GM06990 (cell line): Measurements from ENCODE around the gene ZG16B.

ENCODE experiments used
- DNase-seq: peaks from one replicate; pipeline ENCODE4 v3.0.0-alpha.2; 2011; ENCODE audit not compliant: insufficient read length; ENCODE audit errors: extremely low read depth
- H3K27me3 ChIP-seq: replicated peaks from 2 replicates; pipeline ENCODE4 v1.6.0; 2011; ENCODE audit warnings: low read length; ENCODE audit not compliant: control insufficient read depth, insufficient read depth
- H3K36me3 ChIP-seq: 2 replicates; pipeline ENCODE4 v1.5.1; 2011; ENCODE audit warnings: low read length; ENCODE audit not compliant: control insufficient read depth, insufficient read depth
- H3K4me3 ChIP-seq: replicated peaks from 2 replicates; pipeline ENCODE4 v1.5.1; 2011; ENCODE audit warnings: low read depth, mild to moderate bottlenecking, control low read depth, low read length
- TF ChIP-seq, protein P1 (sequence below): IDR thresholded peaks from 2 replicates; pipeline ENCODE4 v1.5.1; 2011; ENCODE audit warnings: low read length, control low read depth, mild to moderate bottlenecking, inconsistent platforms; ENCODE audit not compliant: insufficient read depth, poor library complexity, severe bottlenecking

The ZG16B gene

GRCh38 chr16:2845116-2845515 lies 15.0 kb downstream of the ZG16B start:
- TF ChIP-seq, protein P1, sequence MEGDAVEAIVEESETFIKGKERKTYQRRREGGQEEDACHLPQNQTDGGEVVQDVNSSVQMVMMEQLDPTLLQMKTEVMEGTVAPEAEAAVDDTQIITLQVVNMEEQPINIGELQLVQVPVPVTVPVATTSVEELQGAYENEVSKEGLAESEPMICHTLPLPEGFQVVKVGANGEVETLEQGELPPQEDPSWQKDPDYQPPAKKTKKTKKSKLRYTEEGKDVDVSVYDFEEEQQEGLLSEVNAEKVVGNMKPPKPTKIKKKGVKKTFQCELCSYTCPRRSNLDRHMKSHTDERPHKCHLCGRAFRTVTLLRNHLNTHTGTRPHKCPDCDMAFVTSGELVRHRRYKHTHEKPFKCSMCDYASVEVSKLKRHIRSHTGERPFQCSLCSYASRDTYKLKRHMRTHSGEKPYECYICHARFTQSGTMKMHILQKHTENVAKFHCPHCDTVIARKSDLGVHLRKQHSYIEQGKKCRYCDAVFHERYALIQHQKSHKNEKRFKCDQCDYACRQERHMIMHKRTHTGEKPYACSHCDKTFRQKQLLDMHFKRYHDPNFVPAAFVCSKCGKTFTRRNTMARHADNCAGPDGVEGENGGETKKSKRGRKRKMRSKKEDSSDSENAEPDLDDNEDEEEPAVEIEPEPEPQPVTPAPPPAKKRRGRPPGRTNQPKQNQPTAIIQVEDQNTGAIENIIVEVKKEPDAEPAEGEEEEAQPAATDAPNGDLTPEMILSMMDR, result no peak
- no peaks in the 10 kb centered on the region for H3K27me3 ChIP-seq
- no peak overlapping the region for H3K4me3 ChIP-seq
- no peak for DNase-seq
- H3K36me3 ChIP-seq, result no peaks in the 10 kb centered on the region

DNA sequence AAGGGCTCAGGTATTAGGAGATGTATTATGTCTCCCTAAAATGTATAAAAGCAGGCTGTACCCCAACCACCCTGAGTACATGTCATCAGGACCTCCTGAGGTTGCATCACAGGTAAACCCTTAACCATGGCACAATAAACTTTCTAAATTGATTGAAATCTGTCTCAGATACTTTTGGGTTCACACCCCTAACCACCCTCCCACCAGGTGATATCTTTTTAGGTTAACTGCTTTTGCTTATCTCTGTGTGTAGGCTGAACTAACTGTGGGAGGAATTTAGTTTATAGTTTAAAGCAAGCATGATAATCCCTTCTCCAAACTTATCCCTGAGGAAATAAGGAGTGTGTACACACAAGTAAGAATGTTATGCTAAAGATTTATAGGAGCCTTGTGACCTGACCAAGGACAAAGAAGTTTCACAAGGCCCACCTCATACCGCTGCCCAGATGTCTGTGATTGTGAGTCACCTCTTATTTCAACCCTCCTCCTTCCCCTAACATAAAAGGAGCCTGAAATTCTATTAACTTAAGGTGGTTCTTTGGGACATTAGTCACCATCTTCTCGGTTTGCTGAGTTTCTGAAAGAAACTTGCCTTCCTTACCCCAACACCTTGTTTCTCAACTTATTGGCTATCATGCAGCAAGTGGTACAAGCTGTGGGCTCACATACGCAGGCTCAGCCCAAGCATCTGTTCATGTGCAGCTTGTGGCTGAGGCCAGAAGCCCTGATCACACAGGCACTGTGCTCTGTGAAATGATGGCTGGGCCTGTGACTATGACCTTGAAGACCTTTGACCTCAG lies 16.6 kb downstream of the ZG16B start:
- DNase-seq, result no peak
- no peaks in the 10 kb centered on the region for H3K27me3 ChIP-seq
- H3K4me3 ChIP-seq, result no peak overlapping the region
- H3K36me3 ChIP-seq, result no peaks in the 10 kb centered on the region
- TF ChIP-seq, protein P1, result no peak

- H3K36me3 ChIP-seq, result no peaks in the 10 kb centered on the region
- H3K4me3 ChIP-seq, result no peak overlapping the region
- H3K27me3 ChIP-seq, result no peaks in the 10 kb centered on the region
- no peak for DNase-seq
- TF ChIP-seq, protein P1, result no peak
Measured at GRCh38 chr16:2848933-2849725, 19.0 kb downstream of the ZG16B start.

DNA sequence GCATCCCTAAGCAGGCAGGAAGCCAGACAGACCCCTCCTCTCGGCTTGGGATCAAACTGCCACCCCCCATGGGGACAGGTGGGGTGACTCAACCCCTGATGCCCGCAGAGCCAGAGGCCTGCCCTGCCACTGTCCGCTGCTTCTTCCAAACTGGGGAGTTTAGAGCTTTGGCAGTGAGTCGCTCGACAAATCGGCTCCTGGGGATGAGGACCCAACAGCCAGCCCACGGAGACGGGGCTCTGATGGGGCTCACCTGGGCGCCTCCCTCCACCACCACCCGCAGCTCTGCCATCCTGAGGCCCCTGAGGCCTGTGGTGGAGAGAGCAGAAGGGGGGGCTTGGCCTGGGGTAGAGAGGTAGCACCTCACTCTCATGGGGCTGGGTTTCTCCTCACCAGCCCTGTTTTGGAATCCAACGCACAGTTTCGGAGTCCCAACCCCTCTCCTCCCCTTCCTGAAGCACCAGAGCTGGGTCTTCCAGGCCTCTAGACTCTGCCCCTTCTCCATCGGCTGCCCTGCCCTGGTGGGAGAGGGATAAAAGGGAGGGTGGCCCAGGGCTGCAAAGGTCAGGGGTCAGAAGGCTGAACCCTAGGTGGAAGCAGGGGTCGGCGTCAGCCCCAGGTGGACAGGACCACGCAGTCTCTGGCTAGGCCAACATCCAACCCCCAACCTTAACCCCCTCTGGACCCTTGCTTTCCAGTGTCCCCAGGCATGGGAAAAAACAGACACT lies 22.1 kb downstream of the ZG16B start:
- no peak overlapping the region for H3K4me3 ChIP-seq
- DNase-seq, result no peak
- TF ChIP-seq, protein P1, result no peak
- no peaks in the 10 kb centered on the region for H3K27me3 ChIP-seq
- H3K36me3 ChIP-seq, result no peaks in the 10 kb centered on the region

DNA sequence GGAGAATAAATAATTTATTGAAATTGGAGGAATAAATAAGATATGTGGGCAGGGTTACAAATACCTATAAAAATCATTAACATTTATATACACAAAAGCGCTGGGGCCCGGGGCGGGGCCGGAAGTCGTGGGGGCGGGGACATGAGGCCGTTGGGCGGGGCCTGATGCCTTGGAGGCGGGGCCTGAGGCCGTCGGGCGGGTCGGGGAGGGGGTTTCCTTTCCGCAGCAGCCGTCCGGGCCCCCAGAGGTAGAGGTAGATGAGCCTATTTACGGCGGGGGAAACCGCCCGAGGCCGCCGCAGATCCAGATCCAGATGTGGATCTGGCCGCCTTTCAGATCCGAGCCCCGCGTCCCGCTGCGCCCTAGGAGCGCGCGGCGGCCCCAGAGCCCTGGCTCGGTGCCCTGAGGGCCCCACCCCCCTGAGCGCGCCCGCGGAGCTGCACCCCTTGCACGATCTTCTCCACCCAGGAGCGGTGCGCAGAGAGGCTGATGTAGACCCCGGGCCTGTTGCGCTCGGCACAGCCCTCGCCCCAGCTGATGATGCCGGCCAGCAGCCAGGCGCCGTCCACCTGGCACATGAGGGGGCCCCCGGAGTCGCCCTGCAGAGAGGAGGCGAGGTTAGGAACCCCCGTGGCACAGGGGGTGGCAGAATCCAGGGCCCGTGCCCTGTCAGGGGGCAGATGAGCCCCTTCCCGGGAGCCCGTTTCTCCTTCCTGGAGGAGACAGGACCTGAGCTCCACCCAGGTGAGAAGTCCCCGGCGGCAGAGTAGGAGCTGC lies 22.8 kb downstream of the ZG16B start:
- no peak overlapping the region for H3K4me3 ChIP-seq
- no peak for DNase-seq
- H3K36me3 ChIP-seq, result no peaks in the 10 kb centered on the region
- no peaks in the 10 kb centered on the region for H3K27me3 ChIP-seq
- TF ChIP-seq, protein P1, result no peak
